PFSK-1 (cell line): Measurements from ENCODE around the gene KMT5B.

Experiments used
- FOXP2 ChIP-seq: optimal IDR thresholded peaks from 2 replicates; pipeline ENCODE3; 2011; ENCODE audit warnings: borderline replicate concordance, control low read depth, inconsistent platforms; ENCODE audit not compliant: insufficient read depth; ENCODE audit errors: extremely low read length, extremely low read depth
- POLR2AphosphoS5 ChIP-seq: IDR thresholded peaks from 2 replicates; pipeline ENCODE4 v1.6.1; 2012; ENCODE audit warnings: low read depth, mild to moderate bottlenecking, control low read depth, low read length, moderate library complexity
- REST ChIP-seq, 2 experiments: IDR thresholded peaks; 2 replicates each; pipeline versions ENCODE4 v1.6.1 to v1.8.0; 2011 to 2012; ENCODE audit warnings: low read depth in 2 of 2, low read length in 2 of 2, control low read depth in 1 of 2, inconsistent platforms in 1 of 2, mild to moderate bottlenecking in 1 of 2, moderate library complexity in 1 of 2; ENCODE audit not compliant: insufficient read depth in 1 of 2
- SIN3A ChIP-seq: IDR thresholded peaks from 2 replicates; pipeline ENCODE4 v1.6.1; 2012; ENCODE audit warnings: mild to moderate bottlenecking, low read length, moderate library complexity, borderline replicate concordance; ENCODE audit not compliant: insufficient read depth
- TAF1 ChIP-seq: IDR thresholded peaks from 2 replicates; pipeline ENCODE4 v1.6.1; 2012; ENCODE audit warnings: low read length, control low read depth, borderline replicate concordance; ENCODE audit not compliant: insufficient read depth

KMT5B gene

DNA sequence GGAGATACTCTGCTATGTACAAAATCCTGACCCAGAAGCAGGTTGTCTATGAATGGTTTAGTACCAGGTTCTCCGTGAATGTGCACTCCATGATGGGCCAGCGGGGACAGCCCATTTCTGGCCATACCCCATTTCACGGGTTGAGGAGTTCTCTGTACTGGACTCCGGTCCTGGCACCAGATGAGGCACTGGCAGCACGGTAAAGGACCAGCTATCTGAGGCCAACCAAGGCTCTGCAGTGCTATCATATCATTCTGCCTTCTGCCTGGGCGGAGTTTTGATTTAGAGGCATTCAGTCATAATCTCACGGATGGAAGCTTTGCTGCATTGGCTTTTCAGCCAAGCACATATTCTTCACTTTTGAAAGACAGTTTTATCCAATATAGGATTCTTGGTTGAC is 18.5 kb upstream of the KMT5B start:
- no peak for TF ChIP-seq SIN3A
- TF ChIP-seq TAF1 = no peak
- no peak for TF ChIP-seq POLR2AphosphoS5
- no peak for TF ChIP-seq REST (IDR thresholded peaks at IDR 0.05; ENCODE audit: insufficient read depth in 1 of 2, low read depth in 2 of 2, low read length in 2 of 2)
- no peak for TF ChIP-seq FOXP2

DNA sequence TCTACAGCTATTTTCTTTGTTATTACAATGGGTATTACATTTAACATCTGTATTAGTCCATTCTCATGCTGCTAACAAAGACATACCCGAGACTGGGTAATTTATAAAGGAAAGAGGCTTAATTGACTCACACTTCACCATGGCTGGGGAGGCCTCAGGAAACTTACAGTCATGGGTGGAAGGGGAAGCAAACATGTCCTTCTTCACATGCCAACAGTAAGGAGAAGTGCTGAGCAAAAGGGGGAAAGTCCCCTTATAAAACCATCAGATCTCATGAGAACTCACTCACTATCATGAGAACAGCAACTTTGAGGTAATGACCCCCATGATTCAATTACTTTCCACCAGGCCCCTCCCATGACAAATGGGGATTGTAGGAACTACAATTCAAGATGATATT is 16.5 kb upstream of the KMT5B start:
- TF ChIP-seq POLR2AphosphoS5 = no peak
- TF ChIP-seq SIN3A = no peak
- no peak for TF ChIP-seq TAF1
- TF ChIP-seq REST (IDR thresholded peaks at IDR 0.05; ENCODE audit: insufficient read depth in 1 of 2, low read depth in 2 of 2, low read length in 2 of 2) = no peak
- TF ChIP-seq FOXP2 = no peak

DNA sequence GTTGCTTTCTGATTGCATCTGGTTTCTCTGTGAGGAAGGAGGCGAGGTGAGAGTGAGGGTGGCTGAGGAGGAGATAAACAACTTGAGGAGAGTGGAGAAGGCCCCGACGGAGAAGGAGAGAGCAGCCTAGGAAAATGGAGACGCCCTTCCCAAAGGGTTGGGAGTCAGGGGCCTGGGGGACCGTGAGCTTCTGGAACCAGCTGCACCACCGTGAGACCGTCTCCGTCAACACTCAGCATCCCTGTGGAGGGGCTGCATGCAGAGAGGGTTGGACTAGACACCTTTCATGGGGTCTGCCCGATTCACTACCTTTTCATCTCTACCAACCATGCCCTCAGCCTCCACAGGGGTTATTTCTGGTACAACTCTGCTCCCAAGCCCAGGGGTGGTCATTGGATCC is 13.3 kb upstream of the KMT5B start:
- TF ChIP-seq POLR2AphosphoS5 = no peak
- no peak for TF ChIP-seq FOXP2
- TF ChIP-seq SIN3A = no peak

- TF ChIP-seq POLR2AphosphoS5 (no peak), TAF1 (no peak), REST (IDR thresholded peaks at IDR 0.05; ENCODE audit: insufficient read depth in 1 of 2, low read depth in 2 of 2, low read length in 2 of 2) (no peak), SIN3A (no peak), FOXP2 (no peak)
Measured at GRCh38 chr11:68224606-68225005, 11.5 kb upstream of the KMT5B start.

DNA sequence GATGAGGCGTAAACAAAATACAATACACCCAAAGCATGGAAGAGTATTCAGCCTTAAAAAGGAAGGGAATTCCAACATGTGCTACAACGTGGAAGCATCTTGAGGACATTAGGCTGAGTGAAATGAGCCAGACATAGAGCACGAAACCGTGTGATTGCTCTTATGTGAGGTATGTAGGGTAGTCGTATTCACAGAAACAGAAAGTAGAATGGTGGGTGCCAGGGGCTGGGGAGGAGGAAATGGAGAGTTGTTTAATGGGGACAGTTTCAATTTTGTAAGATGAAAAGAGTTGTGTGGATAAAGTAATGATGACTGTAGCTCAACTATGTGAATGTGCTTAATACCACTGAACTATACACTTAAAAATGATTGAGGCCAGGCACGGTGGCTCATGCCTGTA is 10.2 kb upstream of the KMT5B start:
- TF ChIP-seq TAF1 (no peak), POLR2AphosphoS5 (no peak)

DNA sequence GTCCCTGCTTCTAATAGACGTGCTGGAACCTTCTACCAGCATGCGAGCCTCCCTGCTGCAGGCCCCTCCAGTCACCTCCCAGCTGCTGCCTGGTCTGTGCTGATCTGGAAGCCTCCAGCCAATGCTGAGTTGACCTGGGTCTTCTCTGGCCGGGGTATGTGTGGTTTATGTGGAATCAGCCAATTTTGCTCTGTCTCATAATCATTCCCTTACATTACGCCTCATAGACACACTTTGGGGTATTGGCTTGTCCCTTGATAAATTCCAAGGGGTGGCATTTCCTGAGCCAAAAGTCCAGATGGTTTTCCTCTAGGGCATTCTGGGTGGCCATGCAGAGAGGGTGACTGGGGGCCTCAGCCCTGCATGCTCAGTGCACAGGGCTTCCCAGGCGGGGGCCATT is 8.3 kb upstream of the KMT5B start:
- no peak for TF ChIP-seq POLR2AphosphoS5
- no peak for TF ChIP-seq REST (IDR thresholded peaks at IDR 0.05; ENCODE audit: insufficient read depth in 1 of 2, low read depth in 2 of 2, low read length in 2 of 2)
- no peak for TF ChIP-seq SIN3A
- no peak for TF ChIP-seq FOXP2
- no peak for TF ChIP-seq TAF1
